SK-N-SH treated with all-trans-retinoic acid at 6 μM for 48 hours (cell line): ENCODE data around the gene SYPL1.

Experiments used
- ARNTL ChIP-seq: fragments of 450-650 bp; formaldehyde crosslinking; IDR thresholded peaks from 2 replicates; pipeline ENCODE4 v1.5.0; 2020; ENCODE audit warnings: low read depth, mild to moderate bottlenecking, moderate library complexity, borderline replicate concordance
- BACH2 ChIP-seq: fragments of 250-450 bp; sonication (Bioruptor Pico); IDR thresholded peaks from 2 replicates; pipeline ENCODE4 v1.9.0; 2021; ENCODE audit warnings: mild to moderate bottlenecking, borderline replicate concordance
- CSDC2 ChIP-seq: fragments of 250-450 bp; sonication (Bioruptor Pico); IDR thresholded peaks from 2 replicates; pipeline ENCODE4 v1.5.0; 2020; ENCODE audit warnings: mild to moderate bottlenecking, moderate library complexity
- ISL1 ChIP-seq: fragments of 250-450 bp; sonication (Bioruptor Pico); IDR thresholded peaks from 2 replicates; pipeline ENCODE4 v2.1.2; 2022; ENCODE audit warnings: mild to moderate bottlenecking, moderate library complexity
- POU6F1 ChIP-seq: fragments of 250-450 bp; sonication (Bioruptor Pico); IDR thresholded peaks from 2 replicates; pipeline ENCODE4 v1.8.0; 2021; ENCODE audit warnings: low read depth, mild to moderate bottlenecking, moderate library complexity, borderline replicate concordance
- PPARA ChIP-seq: fragments of 250-450 bp; sonication (Bioruptor Pico); IDR thresholded peaks from 2 replicates; pipeline ENCODE4 v1.5.0; 2020; ENCODE audit warnings: mild to moderate bottlenecking, borderline replicate concordance
- RARB ChIP-seq: fragments of 250-450 bp; sonication (Bioruptor Pico); IDR thresholded peaks from 2 replicates; pipeline ENCODE4 v1.8.0; 2021; ENCODE audit warnings: mild to moderate bottlenecking, moderate library complexity
- SNAI2 ChIP-seq: fragments of 250-450 bp; sonication (Bioruptor Pico); IDR thresholded peaks from 2 replicates; pipeline ENCODE4 v1.5.0; 2020; ENCODE audit warnings: mild to moderate bottlenecking, moderate library complexity
- TOX ChIP-seq: fragments of 250-450 bp; sonication (Bioruptor Pico); IDR thresholded peaks from 2 replicates; pipeline ENCODE4 v1.8.0; 2021; ENCODE audit warnings: mild to moderate bottlenecking, moderate library complexity, borderline replicate concordance
- ZC3H10 ChIP-seq: fragments of 250-450 bp; sonication (Bioruptor Pico); IDR thresholded peaks from 2 replicates; pipeline ENCODE4 v1.5.1; 2021; ENCODE audit warnings: mild to moderate bottlenecking, moderate library complexity
- ZFP3 ChIP-seq: fragments of 250-450 bp; sonication (Bioruptor Pico); IDR thresholded peaks from 2 replicates; pipeline ENCODE4 v1.5.0; 2020; ENCODE audit warnings: mild to moderate bottlenecking, moderate library complexity
- ZFP30 ChIP-seq: fragments of 450-650 bp; formaldehyde crosslinking; IDR thresholded peaks from 2 replicates; pipeline ENCODE4 v1.5.0; 2022; ENCODE audit warnings: mild to moderate bottlenecking, moderate library complexity
- ZNF565 ChIP-seq: fragments of 450-650 bp; formaldehyde crosslinking; conservative IDR thresholded peaks from 2 replicates; pipeline ENCODE4 v1.5.0; 2020; ENCODE audit warnings: low read depth, mild to moderate bottlenecking, moderate library complexity

GRCh38 chr7:106142136-106142535 lies 30.0 kb upstream of the SYPL1 start:
- TF ChIP-seq ZNF565 (CRISPR knock-in tag): no peak
- no peak for TF ChIP-seq ZFP30 (CRISPR knock-in tag)
- TF ChIP-seq ZFP3: no peak
- no peak for TF ChIP-seq SNAI2
- no peak for TF ChIP-seq RARB (CRISPR knock-in tag)
- no peak for TF ChIP-seq BACH2 (CRISPR knock-in tag)
- TF ChIP-seq ZC3H10 (CRISPR knock-in tag): no peak
- no peak for TF ChIP-seq POU6F1 (CRISPR knock-in tag)
- TF ChIP-seq ISL1 (CRISPR knock-in tag): no peak
- TF ChIP-seq PPARA: no peak
- TF ChIP-seq ARNTL (CRISPR knock-in tag): no peak
- TF ChIP-seq TOX: no peak
- TF ChIP-seq CSDC2: no peak
